ENCODE data around the gene MMRN2.

DNA sequence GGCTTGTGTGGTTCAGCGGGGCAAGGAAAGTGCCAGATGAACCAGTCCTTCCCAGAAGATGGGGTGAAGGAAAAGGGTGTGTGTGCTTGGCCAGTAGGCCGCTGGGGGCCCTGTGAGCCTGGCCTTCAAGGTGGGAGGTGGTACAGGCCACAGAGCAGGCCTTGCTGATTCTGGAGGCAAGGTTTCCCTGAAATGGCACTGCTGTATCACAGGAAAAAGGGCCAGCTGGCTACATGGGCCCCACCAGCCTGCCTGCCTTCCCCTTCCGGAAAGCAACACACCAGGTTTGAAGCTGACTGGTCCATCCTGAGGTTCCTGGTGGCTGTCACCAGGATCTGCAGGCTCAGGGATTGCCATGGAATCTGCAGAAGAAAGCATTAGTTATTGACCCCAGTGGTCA is 12.5 kb downstream of the MMRN2 start:
- TF ChIP-seq, protein P1, sequence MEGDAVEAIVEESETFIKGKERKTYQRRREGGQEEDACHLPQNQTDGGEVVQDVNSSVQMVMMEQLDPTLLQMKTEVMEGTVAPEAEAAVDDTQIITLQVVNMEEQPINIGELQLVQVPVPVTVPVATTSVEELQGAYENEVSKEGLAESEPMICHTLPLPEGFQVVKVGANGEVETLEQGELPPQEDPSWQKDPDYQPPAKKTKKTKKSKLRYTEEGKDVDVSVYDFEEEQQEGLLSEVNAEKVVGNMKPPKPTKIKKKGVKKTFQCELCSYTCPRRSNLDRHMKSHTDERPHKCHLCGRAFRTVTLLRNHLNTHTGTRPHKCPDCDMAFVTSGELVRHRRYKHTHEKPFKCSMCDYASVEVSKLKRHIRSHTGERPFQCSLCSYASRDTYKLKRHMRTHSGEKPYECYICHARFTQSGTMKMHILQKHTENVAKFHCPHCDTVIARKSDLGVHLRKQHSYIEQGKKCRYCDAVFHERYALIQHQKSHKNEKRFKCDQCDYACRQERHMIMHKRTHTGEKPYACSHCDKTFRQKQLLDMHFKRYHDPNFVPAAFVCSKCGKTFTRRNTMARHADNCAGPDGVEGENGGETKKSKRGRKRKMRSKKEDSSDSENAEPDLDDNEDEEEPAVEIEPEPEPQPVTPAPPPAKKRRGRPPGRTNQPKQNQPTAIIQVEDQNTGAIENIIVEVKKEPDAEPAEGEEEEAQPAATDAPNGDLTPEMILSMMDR (conservative IDR thresholded peaks at IDR 0.05; ENCODE audit: low read length) = no peak
- TF ChIP-seq EZH2phosphoT487 (IDR thresholded peaks at IDR 0.05; ENCODE audit: borderline replicate concordance, low read depth, low read length) = no peak

Measured in OCI-LY7 (cell line).